IPS DF 6.9 (cell line): Measurements from ENCODE around the gene MXRA5.
"Not testable (repeated sequence)": the region's sequence is repeated elsewhere in the genome, so short reads cannot be mapped to it uniquely, and the experiment has no call there.

Experiments used
- DNase-seq: peaks from one replicate; pipeline ENCODE4 v3.0.0-alpha.2; 2013; ENCODE audit warnings: low read depth, low spot score
- H3K27ac ChIP-seq: one replicate; pipeline ENCODE4 v1.5.1; 2013; ENCODE audit warnings: low read length, control low read depth
- H3K27me3 ChIP-seq: 2 replicates; pipeline ENCODE4 v1.6.1; 2013; ENCODE audit warnings: mild to moderate bottlenecking, low read length; ENCODE audit not compliant: control insufficient read depth, insufficient read depth
- H3K36me3 ChIP-seq: 2 replicates; pipeline ENCODE4 v1.6.1; 2013; ENCODE audit warnings: low read length; ENCODE audit not compliant: control insufficient read depth, insufficient read depth
- H3K4me1 ChIP-seq: 2 replicates; pipeline ENCODE4 v1.6.1; 2013; ENCODE audit warnings: low read length; ENCODE audit not compliant: control insufficient read depth, insufficient read depth
- H3K4me3 ChIP-seq: 2 replicates; pipeline ENCODE4 v1.5.1; 2013; ENCODE audit warnings: mild to moderate bottlenecking, low read length
- H3K9me3 ChIP-seq: 2 replicates; pipeline ENCODE4 v1.6.1; 2013; ENCODE audit warnings: low read length, inconsistent platforms; ENCODE audit not compliant: control insufficient read depth, insufficient read depth
- WGBS: extraction: QIAGEN DNeasy Blood & Tissue Kit; methylation state at CpG from one replicate; pipeline ENCODE4 v1.1.7; 2013; ENCODE audit warnings: mixed read lengths, missing lambda C conversion rate; ENCODE audit not compliant: insufficient read length, insufficient coverage; 5-methylcytosine and 5-hydroxymethylcytosine counted together

MXRA5 gene

DNA sequence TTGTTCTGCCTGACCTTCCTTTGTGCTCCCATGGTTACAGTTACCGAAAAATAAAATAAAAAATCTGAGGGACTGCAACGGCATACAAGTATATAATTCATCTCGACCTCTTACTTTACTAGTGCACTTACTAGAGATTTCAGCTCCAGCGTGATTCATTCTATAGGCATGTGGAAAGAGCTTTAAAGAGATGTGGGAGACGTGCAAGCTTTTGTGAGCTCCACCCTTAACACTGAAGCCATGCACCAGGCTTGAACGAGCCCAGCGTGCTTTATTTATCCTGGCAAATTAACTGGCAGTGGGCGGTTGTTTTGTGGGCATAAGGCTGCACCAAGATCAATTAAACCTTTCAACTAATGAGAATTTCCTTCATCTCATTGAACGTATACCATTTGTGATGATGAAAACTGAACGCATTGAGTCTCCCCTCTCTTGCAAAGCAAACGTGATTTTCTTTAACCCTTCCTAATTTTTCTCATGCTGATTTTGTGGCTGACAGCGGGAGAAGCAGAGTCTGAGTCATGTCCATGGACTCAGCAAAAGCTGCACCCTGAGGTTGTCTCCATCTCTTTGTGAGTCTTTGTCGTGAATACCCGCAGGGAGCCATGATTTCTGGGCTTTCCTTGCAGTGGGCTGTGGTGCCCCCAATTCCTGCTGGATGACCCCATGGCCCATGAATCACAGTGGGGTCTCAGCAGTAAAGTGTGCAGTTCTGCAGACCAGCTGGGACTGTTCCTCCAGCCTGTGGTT lies 60.1 kb downstream of the MXRA5 start:
- no peak for DNase-seq

DNA sequence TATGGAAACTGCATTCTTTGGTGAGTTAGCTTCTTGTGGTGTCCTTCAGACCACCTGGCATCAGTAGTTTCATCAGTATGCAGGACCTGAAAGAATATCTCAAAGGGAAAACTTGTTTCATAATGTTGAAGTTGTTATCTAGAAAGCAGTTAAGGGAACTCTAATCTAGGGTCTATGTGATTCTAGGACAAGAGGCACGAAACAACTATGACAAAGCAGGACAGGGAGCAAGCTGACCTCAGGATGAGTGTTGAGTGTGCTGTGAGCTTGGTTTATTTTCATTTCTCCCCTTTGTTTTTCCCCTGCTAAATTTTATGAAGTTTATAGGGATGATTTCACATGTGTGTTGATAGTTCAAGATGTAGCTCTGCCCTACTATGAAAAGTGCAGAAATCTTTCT lies 65.7 kb downstream of the MXRA5 start:
- H3K36me3 ChIP-seq = no peaks in the 10 kb centered on the region
- no peak overlapping the region for H3K4me3 ChIP-seq
- no peaks in the 10 kb centered on the region for H3K9me3 ChIP-seq
- H3K27ac ChIP-seq = no peak overlapping the region
- no peak for DNase-seq
- no peaks in the 10 kb centered on the region for H3K4me1 ChIP-seq
- WGBS = no CpG with 5 or more reads among the region's 1 CpG
- no peaks in the 10 kb centered on the region for H3K27me3 ChIP-seq

More for the DNA sequence above, 60.1 kb downstream of the MXRA5 start:
- Histone ChIP-seq H3K4me1 (no peaks in the 10 kb centered on the region), H3K36me3 (no peaks in the 10 kb centered on the region), H3K4me3 (no peak overlapping the region), H3K9me3 (no peaks in the 10 kb centered on the region), H3K27me3 (no peaks in the 10 kb centered on the region), H3K27ac (no peak overlapping the region)
- no CpG with 5 or more reads among the region's 14 CpGs for WGBS

GRCh38 chrX:3273668-3274067 lies 72.8 kb downstream of the MXRA5 start:
- H3K27ac ChIP-seq, H3K4me1 ChIP-seq, DNase-seq, H3K27me3 ChIP-seq, H3K36me3 ChIP-seq, H3K4me3 ChIP-seq, H3K9me3 ChIP-seq: not testable (repeated sequence)
- no CpG with 5 or more reads among the region's 1 CpG for WGBS

DNA sequence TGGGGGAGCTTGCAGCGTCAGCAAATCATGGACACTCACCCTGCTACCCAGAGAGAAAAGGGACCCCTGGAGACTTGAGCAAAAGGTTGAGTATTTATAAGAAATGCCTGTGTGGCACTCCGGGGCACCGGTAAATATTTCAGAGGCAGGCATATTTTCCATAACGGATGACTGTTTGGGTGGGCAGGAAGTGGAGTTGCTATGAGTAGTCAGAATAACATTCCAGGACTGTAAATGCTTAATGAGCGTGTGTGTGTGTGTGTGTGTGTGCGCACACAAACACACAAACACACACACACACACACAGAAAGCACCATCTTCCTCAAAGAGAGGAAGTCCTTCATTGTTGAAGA lies 74.6 kb downstream of the MXRA5 start:
- no peak for DNase-seq
- H3K4me1 ChIP-seq = no peaks in the 10 kb centered on the region
- no CpG with 5 or more reads among the region's 6 CpGs for WGBS
- H3K27me3 ChIP-seq = no peaks in the 10 kb centered on the region
- H3K9me3 ChIP-seq = no peaks in the 10 kb centered on the region
- H3K27ac ChIP-seq = no peak overlapping the region
- no peak overlapping the region for H3K4me3 ChIP-seq
- H3K36me3 ChIP-seq = no peaks in the 10 kb centered on the region

DNA sequence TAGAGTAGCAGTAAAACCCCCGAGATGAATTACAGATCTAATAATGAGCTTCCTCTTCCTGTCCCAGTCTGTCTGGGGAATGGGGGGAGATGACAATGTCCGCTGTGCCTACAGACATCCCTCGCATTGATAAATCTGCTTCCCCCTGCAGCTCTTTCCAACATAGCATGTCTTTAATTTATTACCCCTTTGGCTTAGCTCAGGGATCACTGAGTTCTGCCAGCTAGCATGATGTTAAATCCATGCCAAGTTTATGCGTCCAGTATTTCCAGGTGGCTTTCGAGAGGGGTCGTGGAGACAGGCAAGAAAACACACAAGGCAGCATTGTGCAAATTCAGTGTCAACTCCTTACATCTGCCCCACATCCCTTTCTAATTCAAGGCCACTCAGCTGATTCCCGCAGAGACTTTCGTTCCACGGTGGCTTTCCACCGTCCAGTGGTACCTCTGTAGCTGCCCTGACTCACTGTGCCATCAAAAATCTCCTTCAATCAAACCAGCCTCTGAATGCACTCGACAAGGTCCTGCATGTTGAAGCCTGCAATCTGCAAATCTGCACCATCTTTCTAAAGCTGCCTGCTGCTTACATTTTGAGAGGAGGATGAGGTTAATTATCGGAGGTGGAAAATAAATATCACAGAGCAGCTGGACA lies 75.1 kb downstream of the MXRA5 start:
- no peaks in the 10 kb centered on the region for H3K27me3 ChIP-seq
- H3K4me1 ChIP-seq = no peaks in the 10 kb centered on the region
- no peak overlapping the region for H3K4me3 ChIP-seq
- H3K36me3 ChIP-seq = no peaks in the 10 kb centered on the region
- WGBS = no CpG with 5 or more reads among the region's 12 CpGs
- no peak overlapping the region for H3K27ac ChIP-seq
- H3K9me3 ChIP-seq = no peaks in the 10 kb centered on the region
- no peak for DNase-seq

GRCh38 chrX:3268829-3269228 lies 77.6 kb downstream of the MXRA5 start:
- H3K9me3 ChIP-seq = no peaks in the 10 kb centered on the region
- H3K4me3 ChIP-seq = no peak overlapping the region
- no peaks in the 10 kb centered on the region for H3K36me3 ChIP-seq
- DNase-seq = no peak
- H3K27ac ChIP-seq = no peak overlapping the region
- no CpG with 5 or more reads among the region's 3 CpGs for WGBS
- no peaks in the 10 kb centered on the region for H3K27me3 ChIP-seq
- no peaks in the 10 kb centered on the region for H3K4me1 ChIP-seq

DNA sequence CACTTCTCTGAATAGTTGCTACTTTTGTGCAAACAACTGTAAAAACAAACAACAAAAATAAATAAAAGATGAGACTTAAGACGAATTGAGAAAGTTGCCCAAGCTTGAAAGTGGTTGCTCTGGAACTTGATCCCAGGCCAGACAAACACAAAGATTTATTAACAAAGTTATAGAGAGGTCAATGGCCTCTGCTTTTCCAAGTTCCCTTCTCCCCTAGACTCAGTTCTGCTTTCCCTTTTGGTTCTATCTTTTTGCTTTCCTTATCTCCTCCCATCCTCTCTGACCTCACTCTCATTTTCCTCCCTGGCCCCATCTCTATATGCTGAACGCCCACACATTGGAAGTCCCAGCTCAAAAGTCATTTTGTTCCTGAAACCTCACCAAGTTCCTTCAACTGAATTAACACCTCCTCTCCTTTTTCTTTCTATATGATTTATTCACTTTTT lies 82.7 kb downstream of the MXRA5 start:
- no peaks in the 10 kb centered on the region for H3K27me3 ChIP-seq
- H3K36me3 ChIP-seq = no peaks in the 10 kb centered on the region
- no peak overlapping the region for H3K27ac ChIP-seq
- no peaks in the 10 kb centered on the region for H3K9me3 ChIP-seq
- no peaks in the 10 kb centered on the region for H3K4me1 ChIP-seq
- no peak overlapping the region for H3K4me3 ChIP-seq
- no peak for DNase-seq
- no CpG with 5 or more reads among the region's 2 CpGs for WGBS

GRCh38 chrX:3262901-3263300 lies 83.6 kb downstream of the MXRA5 start:
- H3K27me3 ChIP-seq = no peaks in the 10 kb centered on the region
- H3K9me3 ChIP-seq = no peaks in the 10 kb centered on the region
- no CpG with 5 or more reads among the region's 1 CpG for WGBS
- no peaks in the 10 kb centered on the region for H3K4me1 ChIP-seq
- no peak overlapping the region for H3K27ac ChIP-seq
- H3K36me3 ChIP-seq = no peaks in the 10 kb centered on the region
- DNase-seq = no peak
- H3K4me3 ChIP-seq = no peak overlapping the region
